ENCODE measurements around the gene NQO1. TPM values are rescaled to one million over a fixed set of nuclear protein-coding genes. Genes with fewer than 3 reads are reported as not detected.

The NQO1 gene
- total RNA-seq, 1 experiment from 2014 or later = 251 TPM

- peak overlapping the region; percentile 99 for H3K9ac ChIP-seq (ENCODE audit: low read length)
- H3K79me2 ChIP-seq (ENCODE audit: low read length) = peaks cover 55% of the 10 kb centered on the region
- intact Hi-C loops (cut with micrococcal nuclease) = no loop called here
- H3K9me3 ChIP-seq (ENCODE audit: low read length) = no peaks in the 10 kb centered on the region
- no peaks in the 10 kb centered on the region for H3K27me3 ChIP-seq (ENCODE audit: low read length)
- no peaks in the 10 kb centered on the region for H3K36me3 ChIP-seq (ENCODE audit: low read depth, low read length)
- no peaks in the 10 kb centered on the region for H3F3A ChIP-seq (ENCODE audit: low read length, unreplicated experiment)
- peak; percentile 29 for DNase-seq
- TF ChIP-seq, protein P1, sequence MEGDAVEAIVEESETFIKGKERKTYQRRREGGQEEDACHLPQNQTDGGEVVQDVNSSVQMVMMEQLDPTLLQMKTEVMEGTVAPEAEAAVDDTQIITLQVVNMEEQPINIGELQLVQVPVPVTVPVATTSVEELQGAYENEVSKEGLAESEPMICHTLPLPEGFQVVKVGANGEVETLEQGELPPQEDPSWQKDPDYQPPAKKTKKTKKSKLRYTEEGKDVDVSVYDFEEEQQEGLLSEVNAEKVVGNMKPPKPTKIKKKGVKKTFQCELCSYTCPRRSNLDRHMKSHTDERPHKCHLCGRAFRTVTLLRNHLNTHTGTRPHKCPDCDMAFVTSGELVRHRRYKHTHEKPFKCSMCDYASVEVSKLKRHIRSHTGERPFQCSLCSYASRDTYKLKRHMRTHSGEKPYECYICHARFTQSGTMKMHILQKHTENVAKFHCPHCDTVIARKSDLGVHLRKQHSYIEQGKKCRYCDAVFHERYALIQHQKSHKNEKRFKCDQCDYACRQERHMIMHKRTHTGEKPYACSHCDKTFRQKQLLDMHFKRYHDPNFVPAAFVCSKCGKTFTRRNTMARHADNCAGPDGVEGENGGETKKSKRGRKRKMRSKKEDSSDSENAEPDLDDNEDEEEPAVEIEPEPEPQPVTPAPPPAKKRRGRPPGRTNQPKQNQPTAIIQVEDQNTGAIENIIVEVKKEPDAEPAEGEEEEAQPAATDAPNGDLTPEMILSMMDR (conservative IDR thresholded peaks at IDR 0.05; ENCODE audit: low read depth, low read length) = no peak
- TF ChIP-seq EZH2 (IDR thresholded peaks at IDR 0.05; ENCODE audit: low read length, unreplicated experiment) = no peak
- no peak for TF ChIP-seq EZH2phosphoT487 (IDR thresholded peaks at IDR 0.05; ENCODE audit: borderline replicate concordance, low read length)
- H3K9me2 ChIP-seq (replicated peaks; ENCODE audit: low read length) = no peaks in the 10 kb centered on the region
- peak overlapping the region; percentile 83 for H3K4me2 ChIP-seq (ENCODE audit: low read length)
- H3K4me3 ChIP-seq (ENCODE audit: low read length) = peak overlapping the region; percentile 85
- no TSS peak for BruUV-seq (replicated peaks)
- peaks cover 7% of the 10 kb centered on the region; the same call in 1 of the 2 replicates for H4K20me1 ChIP-seq (ENCODE audit: low read length)
- ChIA-PET CTCF (no interaction called here), POLR2A (ENCODE audit: unreplicated experiment) (interaction anchor here (1.1 kb wide), 1 partner anchor 27 kb away, joined by 4 read pairs; the partner anchor contains the start of gene NOB1)
- no peak for ATAC-seq
- 0 out of 2 replicates have a peak overlapping the region, but pooled peaks have one; percentile 59 for H2AFZ ChIP-seq (ENCODE audit: low read length)
- H3K27ac ChIP-seq (ENCODE audit: low read length) = peak overlapping the region; percentile 100
- H3K4me1 ChIP-seq (ENCODE audit: insufficient read depth, low read length) = peaks cover 37% of the 10 kb centered on the region
Observed at GRCh38 chr16:69727916-69728270, 1.5 kb upstream of the NQO1 start.

DNA sequence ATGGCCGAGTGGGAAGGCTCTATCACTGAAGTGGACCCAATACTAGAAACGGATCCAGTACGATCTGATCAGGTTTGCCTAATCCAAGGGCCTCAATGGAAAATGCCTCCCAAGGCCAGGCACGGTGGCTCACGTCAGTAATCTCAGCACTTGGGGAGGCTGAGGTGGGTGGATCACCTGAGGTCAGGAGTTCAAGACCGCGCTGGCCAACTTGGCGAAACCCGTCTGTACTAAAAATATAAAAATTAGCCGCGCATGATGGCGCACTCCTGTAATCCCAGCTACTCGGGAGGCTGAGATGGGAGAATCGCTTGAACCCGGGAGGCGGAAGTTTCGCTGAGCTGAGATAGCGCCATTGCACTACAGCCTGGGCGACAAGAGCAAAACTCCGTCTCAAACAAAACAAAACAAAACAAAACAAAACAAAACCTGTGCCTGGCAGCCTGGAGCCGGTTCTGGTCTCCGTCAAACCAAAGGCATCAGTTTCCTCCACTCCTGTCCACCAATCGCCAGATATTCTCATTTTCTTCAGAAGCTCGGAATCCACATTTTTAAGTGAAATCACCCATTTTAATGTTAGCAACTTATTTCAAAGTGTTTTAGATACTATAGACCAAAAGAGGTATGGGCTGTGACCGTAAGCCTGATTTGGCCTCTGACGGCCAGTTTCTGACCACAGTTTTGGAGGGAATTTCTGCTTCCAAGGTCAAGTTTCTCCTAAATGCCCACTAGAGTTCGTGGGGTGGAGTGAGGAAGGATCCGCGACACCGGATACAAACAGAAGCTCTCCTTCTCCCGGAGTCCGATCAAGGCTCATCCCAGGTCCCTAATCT lies 664 bp downstream of the NQO1 start:
- Histone ChIP-seq H3K4me2 (ENCODE audit: low read length) (peak overlapping the region; percentile 83), H3K9me2 (replicated peaks; ENCODE audit: low read length) (no peaks in the 10 kb centered on the region), H3K9ac (ENCODE audit: low read length) (peak overlapping the region; percentile 99), H2AFZ (ENCODE audit: low read length) (peak overlapping the region; percentile 55), H3K36me3 (ENCODE audit: low read depth, low read length) (no peaks in the 10 kb centered on the region), H3K4me1 (ENCODE audit: insufficient read depth, low read length) (peaks cover 37% of the 10 kb centered on the region), H3K9me3 (ENCODE audit: low read length) (no peaks in the 10 kb centered on the region), H3K27ac (ENCODE audit: low read length) (peak overlapping the region; percentile 100), H3K4me3 (ENCODE audit: low read length) (peak overlapping the region; percentile 85), H3K79me2 (ENCODE audit: low read length) (peaks cover 77% of the 10 kb centered on the region), H3F3A (ENCODE audit: low read length, unreplicated experiment) (no peaks in the 10 kb centered on the region), H3K27me3 (ENCODE audit: low read length) (no peaks in the 10 kb centered on the region), H4K20me1 (ENCODE audit: low read length) (peaks cover 7% of the 10 kb centered on the region; the same call in 1 of the 2 replicates)
- ChIA-PET CTCF (interaction anchor here (0.6 to 1.0 kb wide), 3 partner anchors 14 to 29 kb away, joined by 3 to 4 read pairs (median 3); partner anchors contain the start of gene NOB1), POLR2A (ENCODE audit: unreplicated experiment) (no interaction called here)
- DNase-seq (no peak), ATAC-seq (no peak)
- intact Hi-C loops (cut with micrococcal nuclease) = loop anchor here (1.0 kb wide), 1 partner anchor 29 kb away; the partner anchor contains the start of gene NOB1
- TF ChIP-seq EZH2phosphoT487 (IDR thresholded peaks at IDR 0.05; ENCODE audit: borderline replicate concordance, low read length) = no peak
- TF ChIP-seq, protein P1 (conservative IDR thresholded peaks at IDR 0.05; ENCODE audit: low read depth, low read length) = no peak
- no peak for TF ChIP-seq EZH2 (IDR thresholded peaks at IDR 0.05; ENCODE audit: low read length, unreplicated experiment)
- BruUV-seq (replicated peaks) = TSS peak; percentile 72
